HG03378 (cell line): ENCODE data around the gene SDHB.
"Not testable (repeated sequence)": the region's sequence is repeated elsewhere in the genome, so short reads cannot be mapped to it uniquely, and the experiment has no call there.

Source experiments
- ATAC-seq: cut with Tn5 transposase; IDR thresholded peaks from one replicate; pipeline ENCODE4 v1.9.1; 2021; ENCODE audit warnings: mild to moderate bottlenecking, moderate library complexity; ENCODE audit not compliant: unreplicated experiment

Gene SDHB

DNA sequence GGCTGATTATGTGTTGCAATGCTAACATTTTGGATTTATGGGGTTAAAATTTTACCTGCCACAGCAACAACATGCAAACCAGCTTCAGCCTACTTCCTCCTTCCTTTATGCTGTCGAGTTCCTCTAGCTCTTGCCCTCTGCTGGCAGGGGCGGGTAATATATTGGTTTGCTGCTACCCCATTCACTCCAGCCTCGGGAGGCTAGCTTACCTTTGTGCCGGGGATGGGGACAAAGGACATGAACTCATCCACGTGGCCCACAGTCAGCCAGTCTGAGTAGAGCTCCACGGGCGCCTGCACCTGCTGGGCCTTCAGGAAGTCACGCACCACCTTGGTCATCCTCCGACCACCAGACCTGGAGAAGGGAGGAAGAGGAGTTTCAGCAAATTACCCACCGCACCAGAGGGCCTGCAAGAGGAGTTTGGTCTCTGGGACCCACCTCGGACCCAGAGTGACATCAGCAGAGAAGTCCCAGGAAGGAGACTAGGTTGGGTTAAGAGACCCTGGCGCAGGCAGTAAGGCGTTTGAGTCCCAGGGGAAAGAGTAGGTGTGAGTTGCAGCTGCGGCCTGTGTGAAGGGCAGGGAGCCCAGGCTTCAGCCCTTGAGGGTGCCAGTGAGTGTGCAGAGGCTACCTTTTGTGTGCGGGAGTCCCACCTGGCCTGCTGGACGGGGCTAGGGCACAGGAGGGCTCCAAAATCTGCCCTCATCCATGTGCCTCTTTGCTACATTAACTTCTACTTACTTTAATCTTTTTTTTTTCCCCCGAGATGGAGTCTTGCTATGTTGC lies 21.8 kb upstream of the SDHB start:
- ATAC-seq, result no peak

DNA sequence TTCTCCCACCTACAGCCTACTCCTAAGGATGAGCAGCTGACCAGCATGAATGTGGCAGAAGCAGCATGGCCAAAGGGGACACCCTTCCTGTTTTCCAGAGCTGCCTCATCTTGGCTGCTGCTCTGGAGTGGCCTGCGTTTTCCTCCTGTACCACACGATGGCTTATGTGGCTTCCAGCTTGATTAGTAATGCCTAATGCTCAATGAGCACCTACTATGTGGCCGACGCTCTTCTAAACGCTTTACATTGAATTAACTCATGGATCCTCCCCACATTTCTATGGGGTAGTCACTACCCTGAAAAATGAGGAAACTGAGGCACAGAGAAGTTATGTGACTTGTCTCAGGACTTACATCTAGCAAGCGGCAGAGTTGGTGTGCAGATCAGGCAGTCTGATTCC lies 18.0 kb upstream of the SDHB start:
- no peak for ATAC-seq

DNA sequence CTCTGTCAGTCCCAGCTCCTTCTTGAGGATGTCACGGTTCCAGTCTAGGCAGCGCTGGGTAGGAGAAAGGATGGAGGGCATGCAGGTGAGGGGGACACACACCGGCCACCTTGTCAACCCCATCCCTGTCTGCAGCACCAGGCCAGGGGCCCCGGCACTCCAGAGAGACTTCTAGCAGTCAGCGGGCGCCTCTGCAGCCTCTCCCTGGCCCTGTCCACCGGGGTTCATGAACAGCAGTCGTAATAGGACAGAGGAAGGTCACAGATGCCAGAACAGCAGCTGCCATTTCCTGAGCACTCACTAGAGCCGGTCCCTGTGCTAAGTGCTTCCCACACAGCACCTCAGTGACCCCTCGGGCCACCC lies 16.3 kb upstream of the SDHB start:
- ATAC-seq, result no peak

DNA sequence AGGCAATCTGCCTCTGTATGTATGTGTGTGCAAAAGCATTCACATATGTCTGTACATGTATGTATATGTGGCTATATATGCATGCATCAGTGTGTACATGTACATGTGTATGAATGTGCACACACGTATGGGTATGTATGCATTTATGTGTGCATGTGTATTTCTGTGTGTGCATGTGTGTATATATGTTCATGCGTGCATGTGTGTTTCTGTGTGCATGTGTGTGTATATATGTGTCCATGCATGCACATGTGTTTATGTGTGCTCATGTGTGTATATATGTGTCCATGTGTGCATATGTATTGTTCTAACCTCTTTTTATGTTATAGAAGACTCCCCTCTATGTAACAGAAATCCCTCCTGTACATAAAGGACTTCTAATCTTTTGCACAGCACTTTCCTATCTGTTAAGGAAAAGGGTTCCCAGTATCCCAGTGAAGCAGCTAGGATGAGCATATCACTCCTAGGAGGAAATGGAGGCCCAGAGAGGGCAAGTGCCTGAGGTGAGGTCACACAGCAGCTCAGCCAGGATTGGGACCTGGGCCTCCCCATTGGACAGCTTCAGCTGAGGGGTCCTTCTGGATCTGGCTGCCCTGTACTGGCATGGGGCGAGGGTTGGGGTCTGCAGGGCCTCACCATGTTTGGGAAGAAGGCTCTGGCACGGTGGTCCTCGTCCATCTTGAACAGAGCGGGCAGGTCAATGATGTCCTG lies 15.8 kb upstream of the SDHB start:
- no peak for ATAC-seq

DNA sequence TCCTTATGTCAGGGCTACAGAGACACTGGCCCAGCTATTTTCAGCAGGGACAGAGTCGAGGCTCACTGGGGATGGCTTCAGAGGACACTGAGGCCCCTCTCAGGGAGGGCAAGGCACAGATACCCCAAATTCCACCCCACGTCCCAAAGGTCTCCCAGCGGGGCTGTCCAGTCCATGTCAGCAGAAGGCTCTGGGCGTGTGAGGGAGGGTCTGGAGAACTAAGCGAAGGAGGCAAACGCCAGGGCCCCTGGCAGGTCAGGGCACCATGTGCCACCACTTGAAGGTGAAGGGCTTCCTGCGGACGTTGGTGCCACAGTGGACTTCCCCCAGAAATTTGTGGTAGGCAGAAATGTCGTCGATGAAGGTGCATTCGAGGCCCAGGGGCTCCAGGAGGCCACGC lies 15.0 kb upstream of the SDHB start:
- ATAC-seq, result no peak

DNA sequence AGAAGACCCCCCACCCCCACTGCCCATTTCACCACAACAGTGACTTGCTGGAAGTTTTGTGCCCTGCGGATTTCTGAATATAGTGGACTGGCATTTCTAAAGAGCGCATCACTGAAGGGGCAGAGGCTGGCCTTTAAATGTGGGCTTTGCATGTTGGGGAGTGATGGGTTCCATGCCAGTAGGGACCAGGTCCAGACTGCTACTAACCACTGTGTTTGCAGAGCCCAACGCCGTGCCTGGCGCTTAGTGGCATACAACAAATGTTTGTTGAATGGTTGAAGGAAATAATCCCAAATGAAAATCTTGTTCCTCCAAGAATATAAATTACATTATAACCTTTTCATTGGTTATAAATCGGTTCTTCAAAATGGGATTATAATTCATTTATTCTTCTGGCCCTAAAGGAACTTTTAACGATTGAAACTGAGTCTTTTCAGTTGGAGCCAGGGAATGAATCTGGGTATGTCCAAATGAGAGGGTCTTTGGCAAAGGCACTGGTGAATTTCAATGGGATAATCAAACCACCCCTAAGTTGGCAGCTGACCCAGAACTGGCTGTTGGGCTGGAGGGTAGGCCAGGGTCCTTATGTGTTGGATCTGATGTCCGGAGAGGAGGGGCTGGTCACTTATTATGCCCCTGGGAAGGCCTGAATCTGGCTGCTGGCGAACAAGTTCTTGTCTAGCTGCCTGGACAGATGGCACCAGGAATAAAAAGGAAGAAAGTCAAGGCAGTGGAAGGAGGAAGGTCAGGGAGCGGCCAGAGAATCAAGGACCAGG lies 13.8 kb upstream of the SDHB start:
- ATAC-seq, result no peak

DNA sequence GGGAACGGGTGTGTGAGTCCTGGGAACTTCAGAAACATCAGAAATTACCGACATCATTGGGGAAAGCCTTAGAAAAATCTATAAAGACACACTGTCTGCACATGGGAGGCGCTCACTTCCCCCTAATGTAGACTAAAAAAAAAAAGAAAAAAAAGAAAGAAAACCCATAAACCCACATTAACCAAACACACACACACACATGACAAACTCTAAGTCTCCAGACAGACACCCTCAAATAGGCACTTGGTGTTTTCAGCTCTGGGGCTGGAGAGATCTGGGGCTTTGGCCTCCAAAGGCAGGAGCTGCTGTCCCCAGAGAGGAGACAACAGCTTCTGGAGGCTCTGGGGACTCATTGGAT lies 13.2 kb upstream of the SDHB start:
- ATAC-seq, result no peak

DNA sequence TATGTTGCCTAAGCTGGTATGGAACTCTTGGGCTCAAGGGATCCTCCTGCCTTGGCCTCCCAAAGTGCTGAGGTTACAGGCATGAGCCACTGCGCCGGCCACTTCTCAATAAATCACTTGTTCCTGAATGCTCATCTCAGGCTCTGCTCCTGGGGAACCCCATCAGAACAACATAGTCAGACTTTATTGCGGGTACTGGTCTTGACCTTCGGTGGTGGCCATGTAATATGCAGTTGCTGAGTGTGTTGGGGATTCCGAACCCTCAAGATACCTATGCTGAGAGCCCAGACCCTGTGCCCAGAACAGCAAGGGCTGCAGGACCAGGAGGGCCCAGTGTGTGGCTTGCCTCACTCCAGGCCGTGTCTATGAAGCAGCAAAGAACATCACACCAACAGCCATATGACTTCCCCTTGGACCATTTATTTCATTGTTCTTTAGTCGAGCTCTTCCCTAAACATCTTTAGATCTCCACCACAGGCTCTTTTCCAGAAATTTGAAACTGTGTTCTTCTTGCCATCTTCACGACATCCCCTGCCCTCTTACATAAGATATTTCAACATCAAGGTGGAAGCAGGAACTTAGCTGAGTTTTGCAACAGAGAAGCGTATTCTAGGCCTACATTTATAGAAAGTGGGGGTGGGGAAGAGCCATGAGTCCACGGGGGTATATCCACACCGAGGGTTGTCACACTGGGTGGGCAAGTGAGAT lies 12.7 kb upstream of the SDHB start:
- no peak for ATAC-seq

DNA sequence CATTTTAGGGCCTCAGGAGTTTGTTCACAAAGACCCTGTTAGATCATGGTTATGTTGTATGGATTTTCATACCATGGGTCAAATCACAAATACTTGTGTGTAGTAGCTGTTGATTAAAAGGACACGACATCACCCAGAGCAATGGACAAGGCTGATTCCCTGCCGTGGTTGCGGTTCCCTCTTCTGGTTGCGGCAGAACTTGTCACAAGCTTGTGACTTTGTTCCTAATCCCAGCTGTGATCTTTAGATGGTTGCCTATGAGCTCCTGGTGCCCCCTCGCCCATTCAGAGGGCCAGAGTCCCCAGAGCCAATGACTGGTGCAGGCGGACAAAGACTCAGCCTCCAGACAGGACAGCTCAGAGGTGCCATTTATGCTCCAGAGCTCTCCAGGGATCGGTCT lies 11.8 kb upstream of the SDHB start:
- ATAC-seq, result no peak

DNA sequence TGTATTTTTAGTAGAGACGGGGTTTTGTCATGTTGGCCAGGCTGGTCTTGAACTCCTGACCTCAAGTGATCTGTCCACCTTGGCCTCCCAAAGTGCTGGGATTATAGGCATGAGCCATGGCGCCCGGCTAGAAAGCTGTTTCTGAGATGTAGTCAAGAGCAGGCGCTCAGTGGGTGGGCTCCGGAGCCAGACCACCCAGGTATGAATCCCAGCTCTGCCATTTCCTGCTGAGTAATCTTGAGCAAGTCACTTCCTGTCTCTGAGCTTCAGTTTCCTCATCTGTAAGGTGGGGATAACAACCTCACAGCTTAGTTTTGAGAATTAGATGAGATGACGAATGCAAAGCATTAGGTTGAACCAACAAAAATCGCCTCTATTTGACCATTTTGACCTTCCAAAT lies 8.9 kb upstream of the SDHB start:
- not testable (repeated sequence) for ATAC-seq

DNA sequence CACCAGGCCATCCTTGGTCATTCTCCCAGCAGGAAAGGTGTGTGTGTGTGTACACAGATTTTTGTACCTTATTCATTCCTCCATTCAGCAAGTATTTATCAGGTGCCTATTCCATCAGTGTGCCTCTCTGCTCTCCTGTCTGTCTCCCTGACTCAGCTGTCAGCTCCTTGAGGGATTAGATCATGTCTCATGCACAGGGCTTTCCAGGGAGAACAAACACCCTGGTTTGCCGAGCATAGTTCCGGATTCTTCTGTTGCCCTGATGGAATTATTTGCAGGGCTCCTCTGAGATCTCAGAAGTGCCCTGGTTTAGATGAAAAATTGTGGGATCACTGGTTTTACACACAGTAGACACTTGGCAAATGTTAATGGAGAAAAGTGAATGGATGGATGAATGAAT lies 8.1 kb upstream of the SDHB start:
- no peak for ATAC-seq

DNA sequence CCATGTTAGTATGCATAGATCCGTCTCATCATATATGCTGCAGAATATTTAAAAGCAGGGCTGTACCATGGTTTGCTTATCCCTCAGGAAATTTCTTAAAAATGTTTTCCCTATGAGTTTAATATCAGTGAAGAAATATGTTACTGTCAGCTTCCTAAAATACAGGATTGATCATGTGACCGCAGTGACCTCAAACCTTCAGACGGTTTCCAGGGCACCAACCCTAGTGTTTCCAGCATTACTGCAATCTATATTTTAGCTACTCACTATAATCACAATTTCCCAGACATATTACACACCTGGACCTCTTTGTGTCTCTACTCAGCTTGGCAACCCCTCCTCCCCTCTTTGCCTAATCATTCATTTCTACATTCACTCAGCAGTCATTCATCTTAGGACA lies 7.7 kb upstream of the SDHB start:
- no peak for ATAC-seq

DNA sequence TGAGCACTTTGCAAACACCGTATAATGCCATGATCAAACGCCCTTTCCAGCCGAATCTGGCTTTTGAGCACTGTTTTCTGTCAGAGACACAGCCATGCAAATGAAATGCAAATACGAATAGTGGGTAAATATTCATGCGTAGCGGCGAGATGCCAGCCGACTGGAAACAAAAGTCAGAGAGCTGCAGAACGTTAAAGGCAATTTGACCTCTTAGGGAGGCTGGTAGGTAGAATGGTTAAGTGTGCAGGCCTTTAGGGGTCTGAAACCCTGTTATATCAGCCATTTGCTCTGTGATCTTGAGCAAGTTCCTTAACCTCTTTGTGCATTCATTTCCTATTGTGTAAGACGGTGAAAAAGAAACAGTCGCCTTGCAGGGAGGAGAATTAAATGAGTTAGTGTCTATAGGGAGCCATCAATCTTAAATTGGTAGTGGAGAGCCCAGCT lies 6.5 kb upstream of the SDHB start:
- ATAC-seq, result no peak

DNA sequence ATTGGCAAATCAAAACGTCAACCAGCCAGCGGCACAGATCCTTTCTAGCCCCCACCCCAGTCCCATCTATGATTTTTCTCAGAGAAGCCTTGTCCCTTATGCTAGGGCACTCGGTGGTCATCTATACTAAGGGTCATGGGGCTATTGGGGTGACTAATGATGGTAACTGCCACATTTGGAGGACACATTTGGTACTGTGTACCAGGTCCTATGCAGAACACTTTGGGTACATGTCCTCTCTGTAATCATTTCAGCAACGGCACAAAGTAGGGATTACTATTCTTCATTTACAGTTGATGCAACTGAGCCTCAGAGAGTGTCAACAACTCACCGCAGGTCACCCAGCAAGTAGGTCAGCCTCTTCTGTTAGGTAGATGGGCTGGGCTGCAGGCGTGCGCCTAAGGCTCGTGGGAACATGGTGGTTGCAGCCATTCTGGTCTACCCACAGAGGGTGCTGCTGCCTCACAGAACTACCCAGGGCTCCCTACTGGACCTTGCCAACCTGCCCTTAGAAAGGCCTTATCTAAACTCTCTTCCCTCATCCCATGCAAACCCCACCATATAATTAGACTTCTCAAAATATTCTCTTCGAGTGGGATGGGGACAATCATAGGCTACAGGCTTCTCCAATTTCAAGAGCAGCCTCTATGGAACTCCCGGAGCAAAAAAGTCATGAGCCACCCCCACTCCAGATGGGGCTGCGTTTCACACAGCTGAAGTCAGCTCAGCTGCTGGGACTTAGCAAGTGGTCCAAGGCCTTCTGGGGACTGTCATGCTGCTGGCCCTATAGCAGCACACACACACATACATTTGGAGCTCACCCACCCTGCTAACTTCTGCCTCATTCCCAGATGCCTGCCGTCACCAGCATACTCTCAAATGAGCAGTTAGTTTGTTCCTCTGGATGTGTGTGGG lies 5.8 kb upstream of the SDHB start:
- ATAC-seq, result no peak

DNA sequence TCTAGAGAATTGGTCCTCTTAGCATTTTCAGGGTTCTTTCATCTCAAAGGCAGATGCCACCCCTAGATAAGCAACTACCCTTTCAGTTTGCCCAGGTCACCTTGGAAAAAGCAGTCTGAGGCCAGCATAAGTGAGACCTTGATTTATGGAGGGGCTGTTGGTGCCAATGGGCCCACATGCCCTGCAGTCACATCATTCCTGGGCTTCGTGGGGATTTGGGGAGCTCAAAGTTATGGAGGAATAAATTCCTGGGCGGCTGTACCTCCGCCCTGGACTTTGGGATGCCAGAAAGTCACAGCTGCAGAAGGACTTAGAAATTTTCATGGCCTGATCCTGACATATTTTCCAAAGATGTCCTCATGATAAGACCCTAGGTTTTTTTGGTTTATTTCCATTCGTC lies 2.7 kb upstream of the SDHB start:
- ATAC-seq, result no peak

DNA sequence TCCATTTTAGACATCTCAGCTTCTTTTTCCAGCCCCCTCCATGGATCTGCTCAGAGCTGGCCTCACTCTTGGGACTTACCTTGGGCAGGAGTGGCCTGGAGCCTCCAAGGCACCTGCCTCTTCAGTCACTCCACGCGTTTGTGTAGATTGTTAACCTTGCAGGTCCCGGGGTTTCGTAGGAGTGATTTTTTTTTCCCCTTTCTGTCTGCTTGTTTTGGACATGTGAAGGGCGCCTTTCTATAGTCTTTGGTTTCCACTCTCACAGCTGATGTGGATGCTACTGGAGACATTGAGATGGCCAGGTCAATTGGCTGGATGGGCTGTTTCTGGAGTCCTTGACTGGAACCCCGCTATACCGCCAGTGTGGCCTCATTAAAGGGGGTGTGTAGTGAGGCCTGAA lies 2.0 kb upstream of the SDHB start:
- ATAC-seq, result no peak

DNA sequence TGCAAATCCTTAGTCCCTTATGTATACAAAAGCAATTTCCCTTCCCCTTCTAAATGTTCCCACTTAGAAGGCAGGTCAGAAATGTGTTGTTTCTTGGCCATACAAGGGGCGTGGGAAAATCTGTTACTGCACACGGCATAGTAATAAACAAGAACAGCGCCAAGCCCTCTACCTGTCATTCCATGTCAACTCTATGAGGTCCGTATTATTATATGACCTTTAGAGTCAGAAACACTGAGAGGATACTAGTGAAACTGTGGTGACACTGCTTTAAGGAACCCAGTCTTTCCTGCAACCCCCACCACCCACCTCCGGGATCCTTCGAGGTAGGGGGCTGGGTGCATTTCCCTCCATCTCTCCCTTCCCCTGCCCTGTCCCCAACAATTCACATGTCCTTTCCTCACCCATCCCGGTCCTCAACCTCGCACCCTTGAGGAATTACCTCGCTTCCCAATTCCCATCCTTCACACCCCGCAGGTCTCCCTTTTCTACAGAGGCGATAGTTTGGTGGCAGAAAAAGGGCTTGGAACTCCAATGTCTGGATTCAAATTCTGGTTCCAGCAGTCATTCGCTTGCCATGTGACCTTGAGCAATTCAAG lies 647 bp downstream of the SDHB start:
- ATAC-seq, result no peak

DNA sequence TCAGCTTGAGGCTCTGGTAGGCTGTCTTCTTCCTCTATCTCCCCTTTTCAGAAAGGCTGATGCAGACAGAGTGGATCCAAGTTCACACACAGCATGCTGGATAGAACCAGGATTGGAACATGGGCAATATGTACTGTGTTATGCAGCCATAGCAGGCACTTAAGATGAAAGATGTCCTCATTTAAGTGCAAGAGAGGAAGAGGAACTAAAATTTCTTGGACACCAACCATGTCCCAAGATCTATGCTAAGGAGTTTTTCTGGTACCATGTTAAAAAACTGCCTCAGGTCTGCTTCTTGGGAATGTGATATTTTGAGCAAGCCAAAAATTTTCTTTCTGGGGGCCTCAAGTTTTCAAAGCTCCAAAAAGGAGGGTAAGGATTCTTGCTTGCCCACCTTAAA lies 1.2 kb downstream of the SDHB start:
- no peak for ATAC-seq

DNA sequence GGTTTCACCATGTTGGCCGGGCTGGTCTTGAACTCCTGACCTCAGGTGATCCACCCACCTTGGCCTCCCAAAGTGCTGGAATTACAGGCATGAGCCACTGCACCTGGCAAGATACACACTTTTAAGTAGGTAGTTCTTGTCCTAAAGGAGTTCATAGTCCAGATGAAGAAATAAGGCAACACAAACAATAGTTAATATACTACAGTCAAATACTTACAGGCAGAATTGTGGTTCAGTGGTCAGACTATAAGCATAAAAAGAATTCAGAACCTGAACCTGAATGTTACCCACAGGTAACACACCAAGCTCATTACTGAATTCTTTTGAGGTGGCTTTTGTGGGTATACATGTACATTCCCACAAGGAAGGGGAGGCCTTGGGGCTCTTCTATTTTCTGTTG lies 1.8 kb downstream of the SDHB start:
- no peak for ATAC-seq

DNA sequence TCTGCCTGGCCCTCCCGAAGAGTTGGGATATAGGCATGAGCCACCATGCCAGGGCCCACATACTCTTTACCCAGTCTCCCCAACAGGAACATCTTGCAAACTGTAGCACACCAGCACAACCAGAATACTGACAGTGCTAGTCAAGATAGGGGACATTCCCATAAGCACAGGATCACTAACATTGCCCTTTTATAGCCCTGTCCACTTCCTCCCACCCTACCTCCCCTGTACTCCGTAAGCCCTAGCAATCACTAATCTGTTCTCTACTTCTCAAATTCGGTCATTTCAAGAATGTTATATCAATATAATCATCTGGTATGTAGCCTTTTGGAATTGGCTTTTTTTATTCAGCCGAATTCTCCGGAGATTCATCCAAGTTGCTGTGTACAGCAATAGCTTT lies 5.9 kb downstream of the SDHB start:
- no peak for ATAC-seq
